Dermis blood vessel endothelial cell (primary cell): Measurements from ENCODE around the gene HDAC4. TPM values are rescaled to one million over a fixed set of nuclear protein-coding genes. Genes with fewer than 3 reads are reported as not detected.

Experiments
- DNase-seq: peaks from one replicate; pipeline ENCODE4 v3.0.0; 2010
- total RNA-seq: library from RNA; depleted of rRNA; stranded (reverse); fragments of >200 nt; gene quantifications from 2 replicates; pipeline ENCODE4 v1.2.3, GENCODE V29; 2014

HDAC4 gene
- total RNA-seq, 1 donor from 2014 or later, result 17.4 TPM

- no peak for DNase-seq
Observed at GRCh38 chr2:239326831-239327535, 73.8 kb downstream of the HDAC4 start.

- DNase-seq, result no peak
Observed at GRCh38 chr2:239324456-239324855, 76.4 kb downstream of the HDAC4 start.

GRCh38 chr2:239323447-239323846, 77.4 kb downstream of the HDAC4 start:
- DNase-seq, result no peak

- DNase-seq, result peak; percentile 77
Observed at GRCh38 chr2:239322416-239323086, 78.3 kb downstream of the HDAC4 start.

GRCh38 chr2:239321596-239322415, 79.0 kb downstream of the HDAC4 start:
- no peak for DNase-seq

GRCh38 chr2:239318790-239319661, 81.8 kb downstream of the HDAC4 start:
- DNase-seq, result peak; percentile 33

GRCh38 chr2:239318151-239318611, 82.6 kb downstream of the HDAC4 start:
- no peak for DNase-seq

GRCh38 chr2:239316562-239317465, 84.0 kb downstream of the HDAC4 start:
- no peak for DNase-seq

- DNase-seq, result no peak
Observed at GRCh38 chr2:239315308-239315707, 85.5 kb downstream of the HDAC4 start.

GRCh38 chr2:239313776-239314175, 87.0 kb downstream of the HDAC4 start:
- no peak for DNase-seq

GRCh38 chr2:239312741-239313667, 87.8 kb downstream of the HDAC4 start:
- no peak for DNase-seq

GRCh38 chr2:239312081-239312511, 88.7 kb downstream of the HDAC4 start:
- DNase-seq, result no peak

- no peak for DNase-seq
Observed at GRCh38 chr2:239311132-239312040, 89.4 kb downstream of the HDAC4 start.

GRCh38 chr2:239310401-239311061, 90.3 kb downstream of the HDAC4 start:
- DNase-seq, result no peak

GRCh38 chr2:239309398-239310245, 91.2 kb downstream of the HDAC4 start:
- no peak for DNase-seq

GRCh38 chr2:239308661-239309397, 92.0 kb downstream of the HDAC4 start:
- no peak for DNase-seq
